ENCODE measurements around the gene RPL27. TPM values are rescaled to one million over a fixed set of nuclear protein-coding genes. Genes with fewer than 3 reads are reported as not detected.
A peak's percentile ranks its signal among the peaks of the same experiment; 100 is the strongest.

RPL27 gene
- total and polyA plus RNA-seq, 2 of the 13 experiments (the other 11 are each of a cell fraction or from before 2014, with no cell fraction given) = 1,585 to 5,840 TPM

DNA sequence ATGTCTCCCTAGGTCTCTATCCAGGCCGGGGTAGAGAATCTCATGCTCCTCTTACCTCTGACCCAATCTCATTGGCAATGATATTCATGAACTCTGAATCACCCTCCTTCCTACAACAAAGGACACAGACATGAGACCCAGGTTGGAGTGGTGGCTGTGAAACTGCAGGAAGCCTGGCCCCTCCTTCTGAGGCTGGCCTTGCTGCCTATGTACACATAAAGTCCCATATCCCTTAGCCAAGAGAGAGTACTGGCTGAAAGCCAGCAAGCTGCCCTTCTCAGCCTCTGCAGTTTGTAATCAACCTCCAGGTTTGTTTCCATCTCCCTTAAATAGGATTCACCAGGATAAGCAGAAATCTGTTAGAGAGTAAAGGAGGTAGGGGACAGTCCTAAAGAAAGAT is 44.5 kb upstream of the RPL27 start (continued):
- TF ChIP-seq, protein P1, sequence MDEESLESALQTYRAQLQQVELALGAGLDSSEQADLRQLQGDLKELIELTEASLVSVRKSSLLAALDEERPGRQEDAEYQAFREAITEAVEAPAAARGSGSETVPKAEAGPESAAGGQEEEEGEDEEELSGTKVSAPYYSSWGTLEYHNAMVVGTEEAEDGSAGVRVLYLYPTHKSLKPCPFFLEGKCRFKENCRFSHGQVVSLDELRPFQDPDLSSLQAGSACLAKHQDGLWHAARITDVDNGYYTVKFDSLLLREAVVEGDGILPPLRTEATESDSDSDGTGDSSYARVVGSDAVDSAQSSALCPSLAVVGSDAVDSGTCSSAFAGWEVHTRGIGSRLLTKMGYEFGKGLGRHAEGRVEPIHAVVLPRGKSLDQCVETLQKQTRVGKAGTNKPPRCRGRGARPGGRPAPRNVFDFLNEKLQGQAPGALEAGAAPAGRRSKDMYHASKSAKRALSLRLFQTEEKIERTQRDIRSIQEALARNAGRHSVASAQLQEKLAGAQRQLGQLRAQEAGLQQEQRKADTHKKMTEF (CRISPR knock-in tag; IDR thresholded peaks at IDR 0.05) = no peak
- TF ChIP-seq ZFX (CRISPR knock-in tag; IDR thresholded peaks at IDR 0.05; ENCODE audit: low read depth) = no peak
- TF ChIP-seq ZNF724P (CRISPR knock-in tag; IDR thresholded peaks at IDR 0.05; ENCODE audit: borderline replicate concordance) = no peak
- TF ChIP-seq, protein P2, sequence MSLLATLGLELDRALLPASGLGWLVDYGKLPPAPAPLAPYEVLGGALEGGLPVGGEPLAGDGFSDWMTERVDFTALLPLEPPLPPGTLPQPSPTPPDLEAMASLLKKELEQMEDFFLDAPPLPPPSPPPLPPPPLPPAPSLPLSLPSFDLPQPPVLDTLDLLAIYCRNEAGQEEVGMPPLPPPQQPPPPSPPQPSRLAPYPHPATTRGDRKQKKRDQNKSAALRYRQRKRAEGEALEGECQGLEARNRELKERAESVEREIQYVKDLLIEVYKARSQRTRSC (CRISPR knock-in tag; IDR thresholded peaks at IDR 0.05; ENCODE audit: low read depth) = no peak
- TF ChIP-seq RARA (CRISPR knock-in tag; IDR thresholded peaks at IDR 0.05) = peak; percentile 17; the same call in 1 of the 2 replicates
- TF ChIP-seq ZNF766 (CRISPR knock-in tag; IDR thresholded peaks at IDR 0.05; ENCODE audit: borderline replicate concordance) = no peak
- TF ChIP-seq KLF13 (CRISPR knock-in tag; IDR thresholded peaks at IDR 0.05) = no peak
- TF ChIP-seq ZNF614 (CRISPR knock-in tag; IDR thresholded peaks at IDR 0.05; ENCODE audit: borderline replicate concordance) = no peak
- TF ChIP-seq, protein P3, sequence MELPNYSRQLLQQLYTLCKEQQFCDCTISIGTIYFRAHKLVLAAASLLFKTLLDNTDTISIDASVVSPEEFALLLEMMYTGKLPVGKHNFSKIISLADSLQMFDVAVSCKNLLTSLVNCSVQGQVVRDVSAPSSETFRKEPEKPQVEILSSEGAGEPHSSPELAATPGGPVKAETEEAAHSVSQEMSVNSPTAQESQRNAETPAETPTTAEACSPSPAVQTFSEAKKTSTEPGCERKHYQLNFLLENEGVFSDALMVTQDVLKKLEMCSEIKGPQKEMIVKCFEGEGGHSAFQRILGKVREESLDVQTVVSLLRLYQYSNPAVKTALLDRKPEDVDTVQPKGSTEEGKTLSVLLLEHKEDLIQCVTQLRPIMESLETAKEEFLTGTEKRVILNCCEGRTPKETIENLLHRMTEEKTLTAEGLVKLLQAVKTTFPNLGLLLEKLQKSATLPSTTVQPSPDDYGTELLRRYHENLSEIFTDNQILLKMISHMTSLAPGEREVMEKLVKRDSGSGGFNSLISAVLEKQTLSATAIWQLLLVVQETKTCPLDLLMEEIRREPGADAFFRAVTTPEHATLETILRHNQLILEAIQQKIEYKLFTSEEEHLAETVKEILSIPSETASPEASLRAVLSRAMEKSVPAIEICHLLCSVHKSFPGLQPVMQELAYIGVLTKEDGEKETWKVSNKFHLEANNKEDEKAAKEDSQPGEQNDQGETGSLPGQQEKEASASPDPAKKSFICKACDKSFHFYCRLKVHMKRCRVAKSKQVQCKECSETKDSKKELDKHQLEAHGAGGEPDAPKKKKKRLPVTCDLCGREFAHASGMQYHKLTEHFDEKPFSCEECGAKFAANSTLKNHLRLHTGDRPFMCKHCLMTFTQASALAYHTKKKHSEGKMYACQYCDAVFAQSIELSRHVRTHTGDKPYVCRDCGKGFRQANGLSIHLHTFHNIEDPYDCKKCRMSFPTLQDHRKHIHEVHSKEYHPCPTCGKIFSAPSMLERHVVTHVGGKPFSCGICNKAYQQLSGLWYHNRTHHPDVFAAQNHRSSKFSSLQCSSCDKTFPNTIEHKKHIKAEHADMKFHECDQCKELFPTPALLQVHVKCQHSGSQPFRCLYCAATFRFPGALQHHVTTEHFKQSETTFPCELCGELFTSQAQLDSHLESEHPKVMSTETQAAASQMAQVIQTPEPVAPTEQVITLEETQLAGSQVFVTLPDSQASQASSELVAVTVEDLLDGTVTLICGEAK (IDR thresholded peaks at IDR 0.05) = no peak
- TF ChIP-seq, protein P3 (CRISPR knock-in tag; IDR thresholded peaks at IDR 0.05) = 0 out of 2 replicates have a peak, but pooled peaks have one; percentile 22
- no peak for TF ChIP-seq MTF1 (CRISPR knock-in tag; IDR thresholded peaks at IDR 0.05)

Data from HepG2 (cell line).